Ureter (tissue), 1 donor: ENCODE data around the gene ARAP2. TPM values are rescaled to one million over a fixed set of nuclear protein-coding genes. Genes with fewer than 3 reads are reported as not detected.

Experiments used
- DNase-seq: peaks from one replicate; pipeline ENCODE4 v3.0.0-alpha.2; 2020; ENCODE audit warnings: low spot score
- total RNA-seq: library from RNA; stranded (reverse); gene quantifications from one replicate; pipeline ENCODE4 v1.2.4, GENCODE V29; 2023
- donor health status: DM: yes; HTN: yes; CAD: no.

The ARAP2 gene
- total RNA-seq, 1 donor from 2014 or later, result 45.7 TPM

DNA sequence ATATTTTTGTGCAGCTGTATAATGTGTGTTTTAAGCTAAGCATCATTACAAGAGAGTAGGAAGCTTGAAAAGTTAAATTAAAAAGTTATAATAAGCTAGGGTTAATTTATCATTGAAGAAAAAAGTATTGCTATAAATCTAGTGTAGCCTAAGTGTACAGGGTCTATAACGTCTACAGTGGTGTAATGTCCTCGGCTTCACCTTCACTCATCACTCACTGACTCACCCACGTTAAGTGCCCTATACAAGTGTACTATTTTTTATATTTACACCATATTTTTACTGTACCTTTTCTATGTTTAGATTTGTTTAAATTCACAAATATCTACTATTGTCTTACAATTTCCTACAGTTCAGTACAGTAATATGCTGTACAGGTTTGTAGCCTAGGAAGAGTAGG lies 23.5 kb downstream of the ARAP2 start:
- DNase-seq, result no peak

DNA sequence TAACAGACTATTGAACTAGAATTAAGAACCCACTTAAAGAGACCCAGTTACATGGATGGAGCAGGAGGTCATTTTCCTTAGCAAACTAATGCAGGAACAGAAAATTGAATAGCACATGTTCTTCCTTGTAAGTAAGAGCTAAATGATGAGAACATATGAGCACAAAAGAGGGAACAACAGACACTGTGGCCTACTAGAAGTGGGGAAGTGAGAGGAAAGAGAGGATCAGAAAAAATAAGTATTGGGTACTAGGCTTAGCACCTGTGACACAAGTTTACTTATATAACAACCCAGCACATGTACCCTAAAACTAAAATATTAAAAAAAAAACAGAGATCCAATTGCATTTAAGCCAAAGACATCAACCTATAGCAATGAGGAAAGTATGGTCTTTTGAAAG lies 26.2 kb downstream of the ARAP2 start:
- no peak for DNase-seq

DNA sequence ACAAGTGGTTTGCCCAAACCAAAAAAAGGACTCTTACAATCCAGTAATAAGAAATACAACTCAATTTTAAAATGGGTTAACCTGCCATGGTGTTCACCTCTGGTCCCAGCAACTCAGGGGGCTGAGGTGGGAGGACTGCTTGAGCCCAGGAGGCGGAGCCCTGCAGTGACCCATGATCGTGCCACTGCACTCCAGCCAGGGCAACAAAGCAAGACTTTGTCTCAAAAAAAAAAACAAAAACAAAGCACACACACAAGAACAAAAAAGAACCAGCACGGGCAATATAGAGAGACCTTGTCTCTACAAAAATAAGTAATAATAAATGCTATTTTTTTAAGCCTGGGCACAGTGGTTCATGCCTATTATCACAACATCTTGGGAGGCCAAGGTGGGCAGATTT lies 28.7 kb downstream of the ARAP2 start:
- no peak for DNase-seq

DNA sequence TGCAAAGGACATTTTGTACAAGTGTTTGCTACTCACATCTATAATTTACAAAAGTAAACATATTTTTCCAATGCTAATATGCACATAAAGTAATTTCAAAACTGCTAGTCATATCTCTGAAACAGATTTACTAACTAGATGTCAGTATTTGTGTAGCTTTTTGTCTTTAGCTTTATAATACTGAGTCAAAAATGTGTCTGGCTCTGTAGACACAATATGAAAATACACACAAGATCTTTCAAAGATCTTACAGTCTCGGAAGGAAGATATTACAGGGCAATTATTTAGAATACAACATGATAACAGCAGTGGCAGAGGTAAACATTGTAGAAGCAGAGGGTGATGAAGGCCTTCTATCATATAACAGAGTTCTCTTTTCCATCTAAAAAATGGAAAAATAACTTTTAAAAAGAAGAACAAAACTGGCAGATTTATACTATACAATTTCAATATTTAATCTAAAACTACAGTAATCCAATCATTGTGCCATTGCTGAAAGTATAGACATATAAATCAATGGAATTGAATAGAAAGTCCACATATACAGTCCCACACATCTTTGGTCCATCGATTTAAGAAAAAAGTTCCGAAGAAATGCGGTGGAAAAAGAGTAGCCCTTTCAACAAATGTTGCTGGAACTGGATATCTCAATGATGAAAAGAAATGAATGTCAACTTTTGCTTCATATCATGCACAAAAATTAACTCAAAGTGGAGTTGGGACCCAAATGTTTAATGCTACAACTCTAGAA lies 29.4 kb downstream of the ARAP2 start:
- DNase-seq, result no peak

DNA sequence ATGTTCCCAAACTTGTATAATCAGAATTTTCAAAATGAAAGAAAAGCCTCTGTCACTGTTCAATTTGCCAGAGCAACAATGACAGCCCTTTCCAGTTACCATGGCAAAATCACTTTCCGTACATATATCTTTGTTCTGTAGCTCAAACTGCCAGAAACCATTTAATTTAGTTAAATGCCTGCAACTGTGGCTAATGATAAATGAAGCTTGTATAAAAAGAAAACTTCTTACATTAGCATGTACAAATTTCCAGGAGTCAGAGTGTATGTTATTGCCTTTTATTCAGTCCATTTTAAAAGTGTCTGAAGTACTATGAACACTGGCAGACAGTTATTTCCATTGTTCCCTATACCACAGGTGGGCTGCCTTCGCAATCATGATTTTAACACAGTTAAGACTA lies 30.3 kb downstream of the ARAP2 start:
- DNase-seq, result no peak

DNA sequence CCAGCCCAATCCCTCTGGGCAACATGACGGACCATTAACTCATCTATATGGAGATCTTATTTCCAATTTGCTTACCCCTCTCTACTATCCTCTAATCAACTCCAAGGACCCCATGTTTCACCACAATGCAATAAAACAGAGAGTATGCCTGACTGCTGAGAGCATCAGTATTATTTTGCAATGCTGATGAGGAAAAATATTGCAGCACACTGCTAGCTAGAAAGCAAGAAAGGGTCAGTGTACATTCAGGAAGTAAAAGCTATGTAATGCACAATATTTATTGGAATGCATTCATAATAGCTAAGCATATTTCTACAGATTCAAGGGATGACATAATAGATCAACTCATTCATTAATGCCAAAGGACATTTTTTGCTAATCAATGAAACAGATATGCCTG lies 33.2 kb downstream of the ARAP2 start:
- no peak for DNase-seq

DNA sequence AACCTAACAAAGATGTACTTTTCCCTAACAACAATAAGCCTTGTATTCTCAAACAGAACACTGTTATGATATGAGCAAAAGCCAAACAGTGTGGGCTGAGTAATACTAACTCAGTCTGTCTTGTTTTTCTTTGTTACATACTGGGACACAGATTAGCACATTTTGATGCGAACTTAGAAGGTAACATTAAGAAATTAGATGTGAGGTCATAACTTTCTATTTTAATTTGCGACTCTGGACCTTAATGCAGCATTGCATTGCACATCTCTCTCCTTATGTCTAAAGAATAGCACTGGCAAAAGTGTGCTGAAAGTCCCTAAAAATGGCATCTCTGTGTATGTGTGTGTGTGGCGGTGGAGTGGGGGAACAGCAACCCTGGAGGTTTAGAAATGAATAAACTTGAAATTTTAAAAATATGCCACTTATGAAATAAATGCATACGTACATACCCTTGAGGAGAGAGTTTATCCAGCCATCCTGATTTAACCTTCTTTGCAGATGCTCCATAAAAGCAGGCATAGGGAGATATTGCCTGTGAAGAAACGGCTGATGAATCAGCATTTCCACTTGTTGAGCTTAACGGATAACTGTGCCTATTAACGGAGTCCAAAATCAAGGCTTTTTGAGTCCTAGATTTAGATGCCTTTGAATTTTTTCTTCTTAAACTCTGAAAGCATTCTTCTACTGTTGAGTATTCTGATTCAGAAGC lies 34.2 kb downstream of the ARAP2 start:
- DNase-seq, result no peak

DNA sequence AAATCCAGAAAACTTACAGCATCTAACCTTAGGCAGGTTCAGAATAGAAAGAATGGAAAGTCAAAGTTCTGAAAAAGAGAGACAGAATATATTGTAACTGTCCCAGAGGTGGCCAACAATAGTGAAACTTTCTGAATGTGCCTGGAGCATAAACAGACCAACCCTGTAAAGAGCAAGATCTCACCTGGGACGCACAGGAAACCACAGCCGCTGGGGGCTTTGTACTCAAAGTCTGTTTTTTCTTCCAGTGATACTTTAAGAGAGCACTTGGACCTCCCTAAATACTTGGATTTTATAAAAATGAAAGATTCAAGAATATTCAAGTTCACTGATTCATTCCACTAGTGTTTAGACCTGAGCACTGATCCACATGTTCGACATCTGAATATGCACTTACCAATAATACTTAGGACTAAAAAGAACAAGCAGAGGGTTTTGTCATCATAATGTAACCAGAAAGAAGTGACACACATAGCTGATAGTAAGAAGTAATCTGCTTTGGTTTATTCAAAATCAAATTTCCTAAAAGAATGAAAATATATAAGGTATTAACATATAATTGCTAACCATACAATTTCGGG lies 35.3 kb downstream of the ARAP2 start:
- DNase-seq, result no peak

DNA sequence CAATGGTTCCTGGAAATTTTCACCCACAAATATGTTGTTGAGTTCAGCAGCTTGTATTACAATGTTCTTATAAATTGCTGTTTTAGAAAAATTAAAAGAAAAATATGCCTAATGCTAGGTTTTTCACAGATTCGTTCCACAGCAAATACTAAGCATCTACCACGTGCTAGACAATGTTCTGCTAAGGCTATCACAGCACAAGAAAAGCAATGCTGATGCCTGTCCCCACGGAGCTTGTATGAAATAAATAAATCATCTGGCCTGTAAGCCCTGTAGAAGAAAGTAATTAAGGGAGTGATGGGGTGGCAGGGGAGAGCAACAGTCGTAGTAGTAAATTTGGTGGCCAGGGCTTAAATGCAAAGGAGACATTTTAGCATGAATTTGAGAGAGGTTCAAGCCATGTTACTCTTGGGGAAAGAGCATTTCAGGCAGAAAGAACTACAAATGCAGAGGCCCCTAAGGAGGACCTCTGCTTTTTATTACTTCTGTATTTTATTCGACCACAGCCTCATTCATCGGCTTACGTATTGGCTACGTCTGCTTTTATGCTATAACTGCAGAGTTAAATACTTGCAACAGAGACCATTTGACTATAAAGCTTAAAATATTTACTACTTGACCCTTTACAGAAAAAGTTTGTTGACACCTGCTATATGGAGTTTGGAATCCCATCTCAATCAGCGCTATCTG lies 36.3 kb downstream of the ARAP2 start:
- no peak for DNase-seq

DNA sequence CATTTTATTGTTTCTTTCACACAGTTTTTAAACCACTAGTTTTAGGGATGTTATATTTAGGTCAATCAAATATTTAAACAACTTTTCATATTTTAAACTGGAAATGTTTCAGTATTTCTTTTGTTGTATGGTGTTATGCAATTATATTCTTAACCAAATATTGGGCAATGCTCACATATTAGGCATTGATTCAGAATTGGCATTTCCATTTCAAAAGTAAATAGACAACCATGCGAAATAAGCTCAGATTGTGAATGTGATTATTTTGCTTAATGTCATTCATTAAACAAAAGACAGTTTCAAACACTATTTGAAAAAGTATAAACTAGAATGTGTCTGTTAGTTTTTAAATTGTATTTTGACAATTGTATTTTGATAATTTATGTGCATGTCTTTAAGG lies 36.9 kb downstream of the ARAP2 start:
- DNase-seq, result no peak

DNA sequence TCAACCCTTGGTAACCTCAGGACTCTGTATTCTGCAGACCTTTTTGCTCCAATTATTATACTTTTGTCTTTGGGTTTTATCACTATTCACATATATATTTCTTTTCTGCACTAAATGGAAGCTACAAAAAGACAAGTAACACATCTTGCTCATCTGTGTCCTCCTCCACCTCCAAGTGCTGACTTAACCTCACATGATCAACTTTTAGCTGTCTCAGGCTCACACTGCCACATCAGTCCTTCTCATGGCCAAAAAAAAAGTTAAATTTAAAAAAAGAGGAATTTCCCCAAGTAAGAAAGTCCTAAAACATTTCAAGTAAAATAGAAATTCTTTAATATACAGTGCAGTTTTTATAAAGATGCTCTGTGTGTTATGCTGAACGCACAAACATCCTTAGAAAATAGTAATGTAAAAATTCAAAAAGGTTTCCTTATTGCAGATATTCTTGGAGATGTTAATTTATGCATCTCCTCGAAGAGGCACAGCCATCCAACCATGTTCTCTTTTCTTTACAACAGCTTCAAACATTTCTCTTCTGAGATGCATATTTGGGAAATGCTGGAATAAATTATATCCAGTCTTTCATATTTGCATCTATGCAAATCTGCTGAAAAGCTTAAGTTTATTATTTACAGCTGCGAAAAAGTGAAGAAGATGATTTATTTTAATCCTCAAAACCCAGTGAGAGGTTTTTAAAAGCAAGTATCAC lies 37.6 kb downstream of the ARAP2 start:
- DNase-seq, result no peak

DNA sequence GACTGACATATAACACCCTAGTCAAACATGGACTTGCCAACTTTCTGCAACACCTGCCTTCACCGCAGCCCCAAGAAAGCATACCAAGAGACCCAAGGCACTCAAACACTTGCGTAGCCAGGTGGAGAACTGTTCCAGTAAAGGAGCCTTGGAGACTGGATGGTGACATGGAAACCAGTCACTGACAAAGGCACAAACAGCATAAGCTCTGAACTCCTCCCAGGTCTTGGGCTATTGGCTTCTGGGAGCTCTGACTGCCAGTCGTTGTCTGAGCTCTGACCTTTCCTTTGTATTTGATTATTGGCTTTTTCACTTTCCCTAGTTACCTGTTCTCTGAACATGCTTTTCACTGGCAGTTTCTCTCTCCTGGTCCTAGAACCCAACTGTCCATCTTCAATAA lies 38.3 kb downstream of the ARAP2 start:
- DNase-seq, result no peak

DNA sequence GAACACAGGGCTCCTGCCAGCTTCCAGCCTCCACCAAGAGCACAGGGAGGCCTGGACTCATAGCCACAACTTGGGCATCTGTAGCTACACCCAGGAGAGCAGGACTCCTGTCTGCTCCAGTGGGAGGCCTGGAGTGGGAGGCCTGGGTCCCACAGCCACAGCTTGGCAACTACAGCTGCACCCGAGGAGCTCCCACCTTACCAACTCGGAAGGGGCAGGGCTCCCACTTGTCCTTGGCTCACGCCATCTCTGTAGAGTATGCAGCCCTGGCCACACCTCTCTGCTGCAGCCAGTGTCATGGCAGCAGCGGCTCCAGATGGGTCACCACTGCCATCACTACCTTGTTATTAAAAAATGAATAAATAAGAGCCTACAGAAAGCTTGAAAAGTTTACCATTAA lies 45.5 kb downstream of the ARAP2 start:
- no peak for DNase-seq

DNA sequence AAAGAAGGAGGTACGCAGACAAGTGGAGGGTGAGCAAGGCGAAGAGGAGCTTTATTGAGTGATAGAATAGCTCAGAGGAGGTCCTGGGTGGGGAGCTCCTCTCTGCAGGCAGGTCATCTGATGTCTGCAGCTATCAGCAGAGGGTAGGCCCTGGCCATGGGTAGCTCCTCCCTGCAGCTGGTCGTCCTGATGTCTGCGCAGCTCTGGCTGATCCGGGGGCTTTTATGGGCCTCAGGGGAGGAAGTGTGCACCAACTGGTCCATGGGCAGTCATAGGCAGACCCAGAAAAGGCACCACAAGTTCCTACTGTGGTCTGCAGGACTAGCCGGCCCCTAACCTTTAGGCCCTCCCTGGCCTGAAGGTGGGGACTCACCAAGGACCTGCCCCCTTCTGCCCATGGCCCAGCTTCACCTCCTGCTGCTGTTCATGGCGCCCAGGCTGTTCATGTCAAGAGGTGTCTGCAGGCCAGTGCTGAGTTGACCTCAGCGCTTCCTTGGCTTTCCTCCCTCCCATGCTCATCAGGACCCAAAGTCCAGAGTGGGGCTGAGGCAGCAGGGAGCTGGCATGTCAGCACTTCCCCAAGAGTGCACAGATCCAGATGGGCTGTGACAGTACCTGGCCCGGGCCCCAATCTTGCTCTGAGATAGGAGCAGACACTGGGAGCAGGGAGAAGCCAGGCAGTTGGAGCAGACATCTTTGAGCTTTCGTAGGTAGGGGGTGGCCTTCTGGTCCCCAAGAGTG lies 46.1 kb downstream of the ARAP2 start:
- no peak for DNase-seq

DNA sequence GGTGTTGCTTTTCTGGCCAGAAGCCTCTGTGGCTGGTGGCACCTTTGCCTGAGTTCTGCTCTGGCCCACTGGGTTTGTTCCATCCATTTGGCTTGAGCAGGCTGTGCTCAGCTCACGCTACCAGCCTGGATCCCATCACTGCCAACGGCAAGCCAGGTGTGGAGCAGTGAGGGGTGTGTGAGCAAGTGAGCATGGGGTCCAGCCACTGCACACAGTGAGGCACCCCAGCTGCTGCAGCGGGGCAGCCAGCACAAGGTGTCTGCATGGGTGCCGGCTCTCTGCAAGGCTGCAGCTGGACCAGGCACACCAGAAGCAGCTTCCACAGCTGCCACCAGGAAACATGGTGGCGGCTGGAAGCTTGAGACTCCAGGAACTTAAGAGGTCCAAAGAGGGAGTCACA lies 46.8 kb downstream of the ARAP2 start:
- no peak for DNase-seq

DNA sequence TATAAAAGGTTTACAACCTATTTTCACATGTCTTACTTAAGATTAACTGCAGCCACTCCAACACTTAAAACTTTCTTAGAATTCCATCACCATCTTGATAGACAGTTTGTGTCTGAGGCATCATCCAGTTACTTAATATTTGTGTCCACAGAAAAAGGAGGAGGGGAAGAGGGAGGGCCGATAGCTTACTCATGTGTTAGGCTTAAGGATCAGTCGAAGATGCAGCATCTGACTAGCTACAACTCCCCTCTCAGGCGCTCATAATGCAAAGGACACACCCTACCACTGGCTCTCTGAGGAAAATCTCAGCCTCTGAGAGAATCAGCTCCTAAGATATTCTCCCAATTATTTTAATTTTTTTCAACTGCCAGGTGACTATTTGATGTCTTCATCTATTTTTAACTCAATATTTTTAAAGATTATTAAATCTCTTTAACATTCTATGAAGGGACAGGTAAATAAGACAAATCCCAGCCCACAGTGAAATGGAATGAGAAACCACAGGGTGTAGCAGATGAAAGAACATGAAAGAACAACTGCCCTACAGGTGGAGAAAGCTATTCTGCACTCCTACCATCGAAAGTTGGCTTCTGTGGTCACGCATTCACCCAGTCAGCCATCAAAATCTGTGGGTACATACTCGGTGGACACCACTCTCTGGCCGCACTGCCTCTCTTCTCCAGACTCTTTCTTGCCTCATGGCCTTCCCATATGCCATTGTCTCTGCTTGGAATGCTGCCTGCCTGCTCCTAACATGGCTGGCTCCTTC lies 48.0 kb downstream of the ARAP2 start:
- no peak for DNase-seq

DNA sequence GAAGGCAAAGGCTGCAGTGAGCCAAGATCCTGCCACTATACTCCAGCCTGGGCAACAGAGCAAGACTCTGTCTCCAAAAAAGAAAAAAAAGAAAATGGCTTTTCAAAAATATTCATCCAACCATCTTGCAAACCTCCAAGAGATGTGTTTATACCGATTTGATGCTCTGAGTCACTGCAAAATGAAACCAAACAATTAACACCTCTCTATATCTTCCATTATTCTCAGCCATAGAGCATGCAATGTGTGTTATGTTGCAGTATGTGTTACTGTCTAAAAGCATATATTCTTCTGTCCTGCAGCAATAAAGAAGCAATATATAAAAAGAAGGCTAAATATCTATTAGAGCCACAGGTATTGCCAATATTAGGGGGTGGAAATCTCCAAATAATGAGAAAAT lies 51.4 kb downstream of the ARAP2 start:
- DNase-seq, result no peak

DNA sequence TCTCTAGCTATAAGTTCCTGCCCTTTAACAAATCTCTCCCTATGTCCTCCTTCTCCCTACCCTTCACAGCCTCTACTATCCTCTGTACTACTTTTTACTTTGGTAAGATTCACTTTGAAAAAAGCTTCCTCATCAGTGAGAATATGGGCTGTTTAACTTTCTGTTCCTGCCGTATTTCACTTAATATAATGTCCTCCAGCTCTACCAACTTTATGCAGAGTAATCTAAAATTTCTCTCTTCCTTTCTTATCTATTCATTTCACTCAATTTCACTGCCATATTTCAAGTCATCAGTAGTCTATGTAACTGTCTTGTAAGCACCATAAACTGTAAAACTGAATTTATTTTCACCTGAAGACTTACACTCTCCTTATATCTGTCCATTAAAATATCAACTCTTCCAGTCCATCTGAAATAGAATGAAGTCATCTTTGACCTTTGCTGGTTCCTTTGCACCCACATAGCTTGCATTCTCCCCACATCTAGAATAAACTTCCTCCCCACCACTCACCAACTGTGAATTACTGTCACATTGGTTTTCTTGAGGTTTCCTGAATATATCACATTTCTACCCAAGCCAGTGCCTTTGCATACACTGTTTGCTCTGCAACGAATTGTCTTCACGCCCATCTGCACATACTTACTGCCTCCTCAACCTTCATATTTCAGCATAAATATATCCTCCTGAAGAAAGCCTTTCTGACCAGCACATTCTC lies 54.6 kb downstream of the ARAP2 start:
- DNase-seq, result no peak

DNA sequence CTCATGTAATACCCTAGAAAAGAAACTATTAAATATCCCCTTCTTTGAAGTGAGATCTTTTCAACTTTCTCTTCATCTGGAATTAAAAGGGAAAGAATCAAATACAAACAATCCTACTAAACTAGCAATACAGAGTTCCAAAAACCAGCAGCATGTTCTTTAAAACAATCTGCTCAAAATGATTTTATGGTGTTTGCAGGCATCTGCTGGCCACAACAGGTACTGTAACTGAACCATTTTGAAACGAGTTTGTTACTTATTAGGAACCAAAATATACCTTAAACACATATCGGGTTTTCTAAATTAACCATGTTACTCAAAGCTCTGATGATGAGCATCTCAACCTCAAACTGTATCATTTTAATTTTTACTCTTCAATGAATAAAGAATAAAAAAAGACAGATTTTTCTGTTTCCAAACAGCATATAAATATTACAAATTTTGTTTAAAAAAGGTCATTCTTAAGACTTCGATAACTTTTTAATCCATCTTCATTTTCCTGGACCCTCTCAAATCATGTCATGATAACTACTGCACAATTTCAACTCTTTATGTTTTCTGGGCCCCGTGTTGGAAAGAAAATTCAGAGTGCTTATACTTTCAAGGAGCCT lies 56.5 kb downstream of the ARAP2 start:
- no peak for DNase-seq
